Epithelial cell of proximal tubule (primary cell): ENCODE measurements around the gene THSD7A. TPM values are rescaled to one million over a fixed set of nuclear protein-coding genes. Genes with fewer than 3 reads are reported as not detected.

Experiments used
- DNase-seq: peaks from one replicate; pipeline ENCODE4 v3.0.0-alpha.2; 2011; ENCODE audit warnings: low read depth
- H3K4me3 ChIP-seq: 2 replicates; pipeline ENCODE4 v1.5.1; 2011; ENCODE audit warnings: low read depth, mild to moderate bottlenecking, low read length
- CTCF ChIP-seq: conservative IDR thresholded peaks from 2 replicates; pipeline ENCODE4 v1.5.1; 2012; ENCODE audit warnings: low read depth, mild to moderate bottlenecking, low read length
- total RNA-seq: library from RNA; depleted of rRNA; stranded (reverse); fragments of >200 nt; gene quantifications from 2 replicates; pipeline ENCODE4 v1.2.3, GENCODE V29; 2015

The THSD7A gene
- total RNA-seq, 1 donor from 2014 or later, result 2.0 TPM

- no peak for TF ChIP-seq CTCF
- DNase-seq, result no peak
- H3K4me3 ChIP-seq, result no peak overlapping the region
Measured at GRCh38 chr7:11604505-11604904, 227.5 kb downstream of the THSD7A start.

- no peak for TF ChIP-seq CTCF
- no peak overlapping the region for H3K4me3 ChIP-seq
- DNase-seq, result no peak
Measured at GRCh38 chr7:11601761-11602160, 230.2 kb downstream of the THSD7A start.

GRCh38 chr7:11593322-11593721 is 238.7 kb downstream of the THSD7A start:
- TF ChIP-seq CTCF, result no peak
- no peak overlapping the region for H3K4me3 ChIP-seq

GRCh38 chr7:11592699-11593098 is 239.3 kb downstream of the THSD7A start:
- TF ChIP-seq CTCF, result no peak
- DNase-seq, result no peak
- H3K4me3 ChIP-seq, result no peak overlapping the region

More at GRCh38 chr7:11593322-11593721, 238.7 kb downstream of the THSD7A start:
- no peak for DNase-seq

- TF ChIP-seq CTCF, result no peak
- no peak for DNase-seq
- H3K4me3 ChIP-seq, result no peak overlapping the region
Measured at GRCh38 chr7:11591943-11592342, 240.1 kb downstream of the THSD7A start.

GRCh38 chr7:11591055-11591633 is 240.9 kb downstream of the THSD7A start:
- DNase-seq, result no peak
- no peak for TF ChIP-seq CTCF
- no peak overlapping the region for H3K4me3 ChIP-seq

GRCh38 chr7:11589251-11589650 is 242.7 kb downstream of the THSD7A start:
- no peak for DNase-seq
- H3K4me3 ChIP-seq, result no peak overlapping the region
- TF ChIP-seq CTCF, result no peak
